ENCODE measurements around the gene NUDT2. TPM values are rescaled to one million over a fixed set of nuclear protein-coding genes. Genes with fewer than 3 reads are reported as not detected.

The NUDT2 gene
- total RNA-seq, 1 donor from 2014 or later: 32.6 TPM

DNA sequence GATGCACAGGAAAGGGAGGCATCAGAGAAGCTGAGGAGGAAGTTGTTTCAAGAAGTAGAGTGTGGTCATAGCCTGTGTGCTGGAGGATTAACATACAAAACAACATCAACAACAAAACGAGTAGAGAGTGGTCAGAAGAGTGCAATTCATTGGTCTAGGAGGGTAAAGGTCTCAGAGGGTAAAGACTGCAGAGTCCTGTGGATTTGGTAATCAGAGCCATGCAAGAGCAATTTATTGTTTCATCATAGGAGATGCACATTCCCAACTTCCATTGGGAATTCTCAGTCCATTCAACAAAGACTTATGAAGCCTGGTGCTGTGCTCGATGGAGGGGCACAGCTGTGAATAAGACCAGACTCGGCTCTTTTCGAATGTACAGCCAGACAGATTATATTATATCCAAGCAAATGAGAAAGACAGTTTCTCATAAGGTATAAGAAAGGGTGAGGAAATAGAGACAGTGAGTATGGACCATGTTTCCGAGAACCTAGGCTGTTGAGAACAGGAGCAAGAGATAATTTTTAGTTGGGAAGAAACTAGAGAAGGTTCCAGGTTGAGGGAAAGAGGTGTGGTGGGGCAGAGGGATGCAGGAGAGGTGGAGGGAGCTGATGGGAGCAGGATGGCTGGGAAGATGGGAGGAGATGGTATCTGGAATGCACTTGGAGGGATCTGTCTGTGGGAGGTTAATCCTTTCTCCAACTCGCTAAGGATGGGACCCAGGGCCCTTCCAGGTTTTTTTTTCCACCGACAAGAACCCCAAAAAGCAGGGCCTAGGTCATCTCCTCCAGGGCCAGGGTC lies 55.2 kb downstream of the NUDT2 start:
- DNase-seq (ENCODE audit: low read depth in 2 of 2): no peak

DNA sequence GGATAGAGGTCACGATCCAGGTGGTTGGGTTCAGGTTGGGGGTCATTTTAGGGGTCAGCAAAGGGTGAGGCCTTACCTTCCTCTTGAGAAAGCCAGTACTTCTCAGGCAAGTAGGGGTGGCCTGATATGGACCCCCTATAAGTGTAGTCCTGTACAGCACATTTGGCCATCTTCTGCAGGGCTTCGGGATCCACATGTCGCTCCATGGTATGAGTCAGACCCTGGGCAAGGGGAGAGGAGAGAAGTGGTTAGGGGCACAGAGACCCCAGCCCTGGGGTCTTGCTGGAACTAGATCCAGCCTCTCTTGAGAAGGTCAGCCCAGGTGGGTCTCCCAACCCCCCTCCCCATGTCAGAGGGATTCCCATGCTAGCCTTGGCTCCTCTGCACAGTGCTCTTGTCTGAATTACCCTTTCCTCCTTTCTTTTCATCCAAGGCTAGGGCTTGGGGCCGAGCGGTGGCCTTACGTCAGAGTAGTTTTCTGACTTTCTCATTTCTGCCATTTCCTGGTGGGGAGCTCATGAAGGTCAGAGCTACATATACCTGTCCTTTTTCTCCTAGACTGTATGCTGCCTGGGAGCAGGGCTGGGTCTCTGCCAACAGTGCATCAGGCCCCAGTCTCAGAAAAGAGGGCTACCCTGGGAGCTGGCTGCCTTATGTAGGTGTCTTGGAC lies 56.3 kb downstream of the NUDT2 start:
- no peak for DNase-seq (ENCODE audit: low read depth in 2 of 2)

DNA sequence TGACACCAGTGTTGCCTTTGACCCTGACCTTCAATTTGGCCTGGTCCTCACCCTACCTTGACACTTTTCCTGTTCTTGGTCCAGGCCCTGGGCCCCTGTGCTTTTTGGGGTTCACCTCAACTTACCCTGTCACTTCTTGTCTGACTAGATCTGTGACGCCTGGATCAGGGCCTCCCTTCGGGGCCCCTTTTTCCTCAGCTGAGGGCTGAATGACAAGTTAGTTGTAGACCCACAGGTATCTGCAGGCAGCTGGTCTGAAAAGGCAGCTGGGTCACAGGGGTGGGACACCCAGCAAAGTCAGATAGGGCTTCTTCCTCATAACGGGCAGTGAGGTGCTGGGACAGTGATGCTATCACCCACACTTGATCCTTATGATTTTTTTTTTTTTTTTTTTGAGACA lies 57.3 kb downstream of the NUDT2 start:
- DNase-seq (ENCODE audit: low read depth in 2 of 2): no peak

DNA sequence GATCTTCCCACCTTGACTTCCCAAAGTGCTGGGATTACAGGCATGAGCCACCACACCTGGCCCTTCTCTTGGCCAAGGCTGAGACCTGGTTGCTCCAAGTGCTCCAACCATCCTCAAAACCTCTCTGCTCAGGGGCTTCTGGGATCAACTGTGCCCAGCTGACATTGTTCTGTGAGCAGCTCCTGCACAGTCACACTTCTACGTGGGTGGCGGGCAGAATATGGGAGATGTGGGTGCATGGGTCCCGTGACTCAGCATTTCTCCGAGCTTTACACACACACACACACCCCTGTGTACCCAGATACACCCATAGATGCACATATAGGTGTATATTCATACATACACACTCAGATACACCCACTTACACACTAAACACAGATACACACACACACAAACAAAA lies 57.9 kb downstream of the NUDT2 start:
- no peak for DNase-seq (ENCODE audit: low read depth in 2 of 2)

DNA sequence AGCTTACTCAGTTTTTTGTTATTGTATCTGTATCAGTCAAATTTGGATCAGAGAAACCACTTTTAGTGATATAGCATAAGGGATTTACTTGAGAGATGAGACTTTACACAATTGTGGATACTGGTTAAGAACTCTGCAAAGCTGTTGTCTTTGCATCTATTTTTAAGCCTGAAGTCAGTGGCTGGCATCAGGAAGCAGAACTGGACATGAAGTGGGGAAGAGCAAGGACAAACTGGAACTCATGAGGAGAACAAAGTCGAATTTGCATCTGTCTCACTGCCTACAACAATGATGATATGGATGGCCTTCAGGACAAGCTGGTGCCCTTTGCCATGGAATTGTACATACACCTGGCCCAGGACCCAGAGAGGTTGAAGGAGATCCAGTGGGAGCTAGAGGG lies 63.1 kb downstream of the NUDT2 start:
- no peak for DNase-seq (ENCODE audit: low read depth in 2 of 2)

Other genes with a start within 250 kb of the NUDT2 start
- gene DCAF12, start 202.9 kb upstream of the NUDT2 start, total RNA-seq: 17.2 and 23.1 TPM in 2 replicates
- 22.3 and 27.6 TPM in 2 replicates for gene UBAP1, start 150.5 kb upstream of the NUDT2 start, total RNA-seq
- gene KIF24, start 301 bp upstream of the NUDT2 start, total RNA-seq: 1.6 and 2.1 TPM in 2 replicates
- gene MYORG, start 47.3 kb downstream of the NUDT2 start, total RNA-seq: 2.4 and 3.2 TPM in 2 replicates
- gene FAM219A, start 129.0 kb downstream of the NUDT2 start, total RNA-seq: 5.0 and 6.1 TPM in 2 replicates
- not detected in 2 replicates for gene DNAI1, start 129.2 kb downstream of the NUDT2 start, total RNA-seq
- gene ENHO, start 193.4 kb downstream of the NUDT2 start, total RNA-seq: under 0.01 TPM in 1 of 2 replicates, not detected in the other